Ureter (tissue), 1 donor: Measurements from ENCODE around the gene PLPP7. TPM values are rescaled to one million over a fixed set of nuclear protein-coding genes. Genes with fewer than 3 reads are reported as not detected.
A peak's percentile ranks its signal among the peaks of the same experiment; 100 is the strongest.
"Not testable (repeated sequence)": the region's sequence is repeated elsewhere in the genome, so short reads cannot be mapped to it uniquely, and the experiment has no call there.

ENCODE experiments used
- DNase-seq: peaks from one replicate; pipeline ENCODE4 v3.0.0-alpha.2; 2020; ENCODE audit warnings: low spot score
- total RNA-seq: library from RNA; stranded (reverse); gene quantifications from one replicate; pipeline ENCODE4 v1.2.4, GENCODE V29; 2023
- donor health status: DM: yes; HTN: yes; CAD: no.

PLPP7 gene
- total RNA-seq, 1 donor from 2014 or later, result 3.9 TPM

DNA sequence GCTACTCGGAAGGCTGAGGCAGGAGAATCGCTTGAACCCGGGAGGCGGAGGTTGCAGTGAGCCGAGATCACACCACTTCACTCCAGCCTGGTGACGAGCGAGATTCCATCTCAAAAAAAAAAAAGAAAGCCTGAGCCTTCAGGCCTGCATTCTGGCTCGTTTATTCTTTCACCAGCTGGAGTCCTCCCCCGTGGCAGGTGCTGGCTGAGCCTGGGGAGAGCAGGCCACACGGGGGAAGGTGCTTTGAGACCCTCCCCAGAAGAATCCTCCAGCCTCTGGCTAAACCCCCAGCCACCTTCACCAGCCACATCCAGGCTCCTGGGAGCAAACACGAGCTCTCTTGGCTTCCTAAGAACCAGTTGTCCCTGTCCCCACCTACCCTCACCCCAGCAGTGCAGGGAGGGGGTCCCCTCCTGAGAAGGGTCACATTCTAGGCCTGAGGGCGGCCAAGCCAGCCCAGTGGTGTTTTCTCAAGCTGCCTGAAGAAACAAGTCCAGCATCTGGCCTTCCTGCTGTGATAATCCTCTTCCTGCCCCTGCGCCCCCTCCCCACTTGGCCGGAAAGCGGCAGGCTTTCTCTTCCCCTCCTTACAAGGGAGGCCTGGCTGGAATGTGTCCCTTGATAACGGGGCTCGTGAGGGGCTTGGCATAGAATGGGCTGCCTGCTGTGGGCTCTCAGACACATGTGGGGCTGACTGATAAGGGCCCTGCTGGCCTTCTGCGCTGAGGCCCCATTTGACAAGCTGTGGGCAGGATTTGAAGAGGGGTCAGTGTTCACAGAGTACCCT, 41.5 kb downstream of the PLPP7 start:
- DNase-seq, result no peak

DNA sequence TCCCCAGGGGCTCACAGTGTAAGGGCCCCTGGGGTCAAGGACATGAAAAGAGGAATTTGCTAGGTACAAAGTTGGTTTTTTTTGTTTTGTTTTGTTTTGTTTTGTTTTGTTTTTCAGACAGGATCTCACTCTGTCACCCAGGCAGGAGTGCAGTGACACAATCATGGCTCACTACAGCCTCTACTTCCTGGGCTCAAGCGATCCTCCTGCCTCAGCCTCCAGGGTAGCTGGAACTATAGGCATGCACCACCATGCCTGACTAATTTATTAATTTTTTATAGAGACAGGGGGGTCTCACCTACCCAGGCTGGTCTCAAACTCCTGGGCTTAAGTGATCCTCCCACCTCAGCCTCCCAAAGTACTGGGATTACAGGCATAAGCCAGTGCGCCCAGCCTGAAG, 42.5 kb downstream of the PLPP7 start:
- not testable (repeated sequence) for DNase-seq

DNA sequence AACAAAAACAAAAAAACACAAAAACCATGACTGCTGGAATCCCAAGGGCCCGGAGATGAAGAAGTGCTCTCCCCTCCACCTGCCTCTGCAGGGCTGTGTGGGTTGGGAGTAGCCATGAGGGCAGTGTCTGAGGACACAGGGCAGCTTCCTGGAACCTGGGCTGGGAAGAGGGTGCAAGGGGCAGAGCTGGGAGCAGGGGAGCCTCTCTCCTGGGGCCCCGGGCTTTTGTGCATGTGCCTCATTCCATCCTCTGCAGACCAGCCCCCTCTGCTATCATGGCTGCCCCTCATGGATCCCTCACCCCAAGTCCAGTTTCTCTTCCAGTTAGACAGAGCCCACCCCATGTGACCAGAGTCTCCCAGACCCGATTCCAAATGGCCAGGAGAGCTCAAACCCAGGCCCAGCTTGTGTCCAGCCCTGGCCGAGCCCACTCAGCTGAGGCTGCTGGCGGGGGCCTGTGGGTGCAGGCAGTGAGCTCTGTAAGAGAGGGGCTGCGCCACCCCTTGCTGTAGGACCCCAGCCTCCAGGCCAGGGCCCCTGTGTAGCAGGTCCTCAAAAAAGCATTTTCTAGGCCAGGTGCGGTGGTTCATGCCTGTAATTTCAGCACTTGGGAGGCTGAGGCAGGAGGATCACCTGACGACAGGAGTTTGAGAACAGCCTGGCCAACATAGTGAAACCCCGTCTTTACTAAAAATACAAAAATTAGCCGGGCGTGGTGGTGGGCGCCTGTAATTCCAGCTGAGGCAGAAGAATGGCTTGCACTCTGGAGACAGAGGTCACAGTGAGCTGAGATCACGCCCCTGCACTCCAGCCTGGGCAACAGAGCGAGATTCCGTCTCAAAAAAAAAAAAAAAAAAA, 44.5 kb downstream of the PLPP7 start:
- DNase-seq, result no peak

DNA sequence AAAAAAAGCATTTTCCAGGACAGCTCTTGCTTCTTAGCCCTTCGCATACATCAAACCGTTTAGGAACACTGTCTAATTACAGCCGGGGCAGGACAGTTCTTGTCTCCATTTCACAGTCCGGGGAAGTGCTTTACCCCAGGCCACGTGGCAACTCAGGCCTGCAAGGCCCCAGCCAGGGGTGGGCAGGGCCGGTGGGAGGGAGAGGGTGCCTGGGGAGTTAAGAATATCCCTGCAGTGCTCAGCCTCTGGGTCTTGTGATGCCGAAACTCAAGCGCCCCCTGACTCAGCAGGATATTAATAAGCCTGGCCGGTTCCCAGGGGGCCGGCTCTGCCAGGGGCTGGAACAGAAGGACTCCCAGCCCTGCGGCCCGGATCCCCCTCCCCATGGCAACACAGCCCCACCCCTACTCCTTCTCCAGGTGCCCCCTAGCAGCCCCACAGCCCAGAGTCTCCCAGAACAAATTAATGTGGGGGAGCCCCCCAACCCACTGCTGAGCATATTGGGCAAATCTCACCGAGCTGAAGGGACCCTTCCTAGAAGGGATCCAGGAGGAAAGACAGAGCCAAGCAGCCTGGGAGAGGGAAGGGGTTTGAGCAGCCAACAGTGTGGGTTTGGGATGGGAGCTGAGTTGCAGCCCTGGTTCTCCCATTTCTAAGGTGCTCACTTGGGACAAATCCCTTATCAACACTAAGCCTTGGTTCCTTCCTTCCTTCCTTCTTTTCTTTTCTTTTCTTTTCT, 45.3 kb downstream of the PLPP7 start:
- no peak for DNase-seq

DNA sequence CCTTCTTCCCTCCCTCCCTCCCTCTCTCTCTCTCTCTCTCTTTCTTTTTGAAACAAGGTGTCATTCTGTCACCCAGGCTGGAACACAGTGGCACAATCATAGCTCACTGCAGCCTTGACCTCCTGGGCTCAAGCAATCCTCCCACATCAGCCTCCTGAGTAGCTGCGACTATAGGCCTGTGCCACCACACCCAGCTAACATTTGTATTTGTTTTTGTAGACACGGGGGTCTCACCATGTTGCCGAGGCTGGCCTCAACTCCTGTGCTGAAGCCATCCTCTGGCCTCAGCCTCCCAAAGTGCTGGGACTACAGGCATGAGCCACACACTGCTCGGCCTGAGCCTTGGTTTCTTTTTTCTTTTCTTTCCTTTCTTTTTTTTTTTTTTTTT, 45.8 kb downstream of the PLPP7 start:
- no peak for DNase-seq

DNA sequence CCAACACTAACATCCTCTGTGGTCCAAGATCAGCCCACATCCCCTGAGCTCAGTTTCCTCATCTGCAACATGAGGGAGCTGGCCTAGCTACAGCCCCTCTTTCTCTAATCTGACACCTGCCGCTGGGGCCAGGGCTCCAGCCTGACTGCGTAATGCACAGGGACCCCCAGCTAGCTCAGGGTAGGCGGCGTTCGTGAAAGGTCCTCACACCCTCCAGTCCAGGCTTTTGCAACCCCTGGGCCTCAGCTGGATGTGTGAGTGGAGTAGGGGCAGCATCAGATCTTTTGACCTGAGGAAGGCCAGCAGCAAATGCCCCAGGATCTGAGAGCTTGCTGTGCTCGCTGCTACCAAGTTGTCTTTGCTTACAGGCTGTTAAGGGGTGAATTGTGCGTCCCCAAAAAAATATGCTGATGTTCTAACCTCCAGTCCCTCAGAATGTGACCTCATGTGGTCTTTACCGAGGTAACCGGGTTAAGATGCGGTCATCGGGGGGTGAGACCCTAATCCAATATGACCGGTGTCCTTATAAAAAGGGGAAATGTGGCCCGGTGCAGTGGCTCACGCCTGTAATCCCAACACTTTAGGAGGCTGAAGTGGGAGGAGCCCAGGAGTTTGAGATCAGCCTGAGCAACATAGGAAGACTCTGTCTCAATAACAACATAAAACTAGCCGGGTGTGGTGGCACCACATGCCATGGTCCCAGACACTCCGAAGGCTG, 47.8 kb downstream of the PLPP7 start:
- no peak for DNase-seq

DNA sequence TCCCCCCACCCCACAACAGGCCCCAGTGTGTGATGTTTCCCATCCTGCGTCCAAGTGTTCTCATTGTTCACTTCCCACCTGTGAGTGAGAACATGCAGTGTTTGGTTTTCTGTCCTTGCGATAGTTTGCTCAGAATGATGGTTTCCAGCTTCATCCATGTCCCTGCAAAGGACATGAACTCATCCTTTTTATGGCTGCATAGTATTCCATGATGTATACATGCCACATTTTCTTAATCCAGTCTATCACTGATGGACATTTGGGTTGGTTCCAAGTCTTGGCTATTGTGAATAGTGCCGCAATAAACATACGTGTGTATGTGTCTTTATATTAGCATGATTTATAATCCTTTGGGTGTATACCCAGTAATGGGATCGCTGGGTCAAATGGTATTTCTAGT, 49.7 kb downstream of the PLPP7 start:
- DNase-seq, result not testable (repeated sequence)

DNA sequence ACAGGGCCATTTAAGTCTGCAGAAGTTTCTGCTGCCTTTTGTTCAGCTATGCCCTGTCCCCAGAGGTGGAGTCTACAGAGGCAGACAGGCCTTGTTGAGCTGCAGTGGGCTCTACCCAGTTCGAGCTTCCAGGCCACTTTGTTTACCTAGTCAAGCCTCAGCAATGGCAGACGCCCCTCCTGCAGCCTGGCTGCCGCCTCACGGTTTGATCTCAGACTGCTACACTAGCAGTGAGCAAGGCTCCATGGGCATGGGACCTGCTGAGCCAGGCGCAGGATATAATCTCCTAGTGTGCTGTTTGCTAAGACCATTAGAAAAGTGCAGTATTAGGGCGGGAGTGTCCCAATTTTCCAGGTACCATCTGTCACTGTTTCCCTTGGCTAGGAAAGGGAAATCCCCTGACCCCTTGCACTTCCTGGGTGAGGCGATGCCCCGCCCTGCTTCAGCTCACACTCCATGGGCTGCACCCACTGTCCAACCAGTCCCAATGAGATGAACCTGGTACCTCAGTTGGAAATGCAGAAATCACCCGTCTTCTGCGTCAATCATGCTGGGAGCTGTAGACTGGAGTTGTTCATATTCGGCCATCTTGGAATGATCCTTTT, 55.5 kb downstream of the PLPP7 start:
- DNase-seq, result not testable (repeated sequence)

DNA sequence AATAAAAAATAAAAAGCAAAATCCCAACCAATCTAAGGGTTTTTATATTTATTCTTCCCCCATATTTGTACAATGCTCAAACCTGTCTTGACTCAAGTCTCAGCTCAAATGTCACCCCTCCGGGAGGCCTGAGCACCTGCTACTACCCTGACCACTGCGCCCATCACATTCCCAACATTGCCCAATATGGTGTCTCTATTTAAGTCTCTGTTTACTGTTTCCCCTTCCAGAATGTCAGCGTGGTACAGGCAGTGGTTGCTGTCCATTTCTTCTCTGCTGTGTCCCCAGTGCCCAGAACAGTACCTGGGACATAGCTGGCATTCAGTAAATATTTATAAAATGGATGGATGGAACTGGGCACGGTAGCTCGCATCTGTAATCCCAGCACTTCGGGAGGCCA, 57.0 kb downstream of the PLPP7 start:
- no peak for DNase-seq

DNA sequence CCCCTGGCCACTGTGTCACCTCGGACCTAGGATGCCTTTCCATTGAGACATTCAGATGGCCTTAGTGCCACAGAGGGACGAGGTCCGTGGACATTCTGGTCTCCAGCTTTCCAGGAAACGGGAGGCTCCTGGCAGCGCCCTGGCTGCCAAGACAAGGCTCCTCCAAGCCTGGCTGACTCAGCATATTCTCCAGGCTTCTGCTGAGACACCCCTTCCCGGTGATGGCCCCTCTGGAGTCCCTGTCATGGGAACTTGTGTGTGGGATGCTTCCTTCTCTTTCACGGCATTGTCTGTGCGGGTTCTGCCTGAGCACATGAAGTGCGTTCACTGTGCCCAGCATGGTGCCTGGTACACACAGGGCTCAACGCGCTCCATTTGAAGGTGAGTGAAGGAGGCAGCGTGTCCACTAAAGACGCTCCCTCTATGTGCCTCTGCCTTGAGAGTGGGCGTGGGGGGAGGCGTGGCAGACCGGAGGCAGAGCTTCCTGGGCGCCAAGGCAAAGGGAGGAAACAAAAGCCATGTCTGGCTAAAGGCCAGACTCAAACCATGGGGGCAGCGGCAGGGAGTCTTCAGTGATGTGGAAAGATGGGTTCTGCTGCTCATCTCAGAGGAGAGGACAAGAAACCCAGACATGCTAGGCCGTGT, 58.0 kb downstream of the PLPP7 start:
- no peak for DNase-seq

DNA sequence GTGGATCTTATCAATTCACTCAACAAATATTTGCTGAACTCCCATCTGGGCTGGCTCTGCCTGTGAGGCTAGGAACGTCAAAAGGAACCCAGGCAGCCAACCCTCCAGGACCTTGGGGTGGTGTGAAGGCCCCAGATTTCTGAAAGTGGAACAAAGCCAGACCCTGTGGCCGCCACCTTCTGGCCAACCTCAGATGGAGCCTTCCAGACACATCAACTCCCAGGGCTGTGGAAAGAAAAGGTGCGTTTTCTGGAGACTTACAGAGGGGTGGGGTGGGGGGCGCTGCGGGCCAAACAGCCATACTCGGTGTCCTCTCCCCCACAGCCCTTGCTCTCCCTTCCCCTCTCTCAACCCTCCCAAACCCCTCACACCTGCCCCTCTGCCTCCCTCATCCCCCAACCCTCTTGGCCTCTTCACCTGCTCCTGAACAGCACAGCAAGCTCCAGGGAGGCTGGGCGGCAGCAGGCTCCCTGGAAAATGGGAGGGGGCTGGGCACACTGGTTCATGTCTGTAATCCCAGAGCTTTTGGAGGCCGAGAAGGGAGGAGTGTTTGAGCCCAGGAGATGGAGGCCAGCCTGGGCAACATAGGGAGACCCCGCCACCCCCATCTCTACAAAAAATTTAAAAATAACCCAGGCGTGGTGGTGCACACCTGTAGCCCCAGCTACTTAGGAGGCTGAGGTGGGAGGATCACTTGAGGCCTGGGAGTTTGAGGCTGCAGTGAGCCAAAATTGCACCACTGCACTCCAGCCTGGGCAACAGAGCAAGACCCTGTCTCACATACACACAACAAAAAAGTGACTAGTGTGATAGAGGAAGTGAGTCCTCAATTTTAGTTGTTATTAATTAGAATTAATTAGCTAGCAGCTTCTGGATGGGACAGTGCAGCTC, 59.4 kb downstream of the PLPP7 start:
- no peak for DNase-seq

DNA sequence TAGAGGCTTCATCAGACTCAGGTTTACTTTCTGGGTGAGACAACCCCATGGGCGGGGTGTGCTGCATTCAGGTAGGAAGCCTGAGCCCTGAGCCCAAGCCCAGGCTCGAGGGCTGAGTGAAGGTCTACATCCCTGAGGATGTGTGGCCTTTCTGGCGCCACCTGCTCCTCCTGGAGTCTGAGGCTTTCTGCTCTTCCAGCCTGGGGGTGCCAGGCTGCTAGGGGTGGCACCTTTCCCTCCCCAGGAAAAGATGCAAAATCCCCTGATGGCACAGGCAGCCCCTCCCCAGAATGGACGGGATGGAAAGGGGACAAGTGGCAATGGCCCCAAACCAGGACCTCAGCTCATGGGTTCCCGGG, 60.0 kb downstream of the PLPP7 start:
- DNase-seq, result no peak

DNA sequence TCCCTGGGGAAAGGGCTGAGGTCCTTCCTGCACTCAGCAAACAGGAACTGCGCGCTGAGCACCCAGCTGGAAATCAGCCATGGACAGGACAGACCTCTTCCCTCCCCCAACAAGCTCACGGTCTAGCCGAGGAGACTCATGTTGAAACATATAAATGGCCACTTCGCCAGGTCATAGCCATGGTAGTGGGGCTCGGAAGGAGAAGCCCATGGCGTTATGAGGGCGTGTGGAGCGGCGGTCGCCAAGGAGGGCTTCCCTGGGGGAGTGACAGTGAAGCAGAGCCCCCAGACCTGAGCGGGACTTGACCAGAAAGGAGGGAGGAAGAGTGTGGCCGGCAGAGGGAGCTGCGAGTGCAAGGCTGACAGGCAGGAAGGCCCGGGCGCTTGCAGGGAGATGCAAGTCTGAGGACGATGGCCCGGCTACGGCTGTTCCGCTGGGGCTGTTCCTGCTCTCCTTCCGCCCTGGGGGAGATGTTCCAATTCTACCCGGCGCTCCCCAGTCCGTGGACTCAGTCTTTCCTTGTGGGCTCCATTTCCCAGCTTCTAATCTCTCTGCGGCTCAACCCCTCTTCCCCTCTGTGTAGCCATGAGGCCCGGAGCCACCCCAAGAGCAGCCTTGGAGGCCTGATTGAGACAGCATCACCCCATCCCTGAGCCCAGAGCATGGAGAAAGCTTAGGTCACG, 60.5 kb downstream of the PLPP7 start:
- DNase-seq, result peak; percentile 90

DNA sequence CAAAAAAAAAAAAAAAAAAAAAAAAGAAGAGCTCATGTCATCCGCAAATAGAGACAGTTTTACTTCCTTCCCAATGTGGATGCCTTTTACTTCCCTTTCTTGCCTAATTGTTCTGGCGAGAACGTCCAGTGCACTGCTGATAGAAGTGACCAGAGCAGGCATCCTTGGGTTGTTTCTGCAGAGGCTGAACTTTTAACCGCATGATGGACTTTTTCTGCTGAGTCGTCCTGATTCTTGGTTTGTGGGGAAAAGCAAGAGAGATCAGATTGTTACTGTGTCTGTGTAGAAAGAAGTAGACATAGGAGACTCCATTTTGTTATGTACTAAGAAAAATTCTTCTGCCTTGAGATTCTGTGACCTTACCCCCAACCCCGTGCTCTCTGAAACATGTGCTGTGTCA, 67.0 kb downstream of the PLPP7 start:
- not testable (repeated sequence) for DNase-seq

DNA sequence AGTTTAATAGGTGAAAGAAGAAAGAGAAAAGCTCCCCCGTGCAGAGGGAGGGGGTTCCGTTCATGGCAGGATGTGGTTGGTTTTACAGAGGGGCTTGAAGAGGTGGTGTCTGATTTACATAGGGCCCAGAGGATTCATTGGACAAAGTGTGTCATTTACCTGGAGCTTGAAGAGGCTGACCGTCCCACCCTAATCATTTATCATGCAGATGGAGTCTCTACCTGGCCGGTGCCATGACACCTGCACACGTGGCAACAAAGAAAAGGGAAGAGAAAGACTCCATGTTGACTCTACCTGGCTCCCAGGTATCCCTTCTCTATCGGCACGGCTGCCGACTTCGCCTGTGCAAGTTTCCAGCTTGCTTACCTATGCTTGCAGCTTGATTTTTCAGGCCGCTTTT, 69.0 kb downstream of the PLPP7 start:
- DNase-seq, result no peak
